Progenitor cell of endocrine pancreas (in vitro differentiated cells): ENCODE results near the gene CBR1. TPM values are rescaled to one million over a fixed set of nuclear protein-coding genes. Genes with fewer than 3 reads are reported as not detected.
A peak's percentile ranks its signal among the peaks of the same experiment; 100 is the strongest.

Experiments
- DNase-seq: peaks from one replicate; pipeline ENCODE4 v3.0.0; 2021; ENCODE audit warnings: low spot score; ENCODE audit not compliant: unreplicated experiment
- H3K27ac Mint-ChIP-seq: 2 replicates; pipeline ENCODE4 v1.8.0; 2021; ENCODE audit warnings: mild to moderate bottlenecking, moderate library complexity, mixed read lengths
- H3K27me3 Mint-ChIP-seq: 2 replicates; pipeline ENCODE4 v1.8.0; 2021; ENCODE audit warnings: mixed read lengths
- H3K36me3 Mint-ChIP-seq: 2 replicates; pipeline ENCODE4 v1.8.0; 2022; ENCODE audit warnings: mixed read lengths; ENCODE audit not compliant: insufficient read depth
- H3K4me1 Mint-ChIP-seq: 2 replicates; pipeline ENCODE4 v1.8.0; 2021; ENCODE audit warnings: low read depth, mixed read lengths
- H3K4me3 Mint-ChIP-seq: 2 replicates; pipeline ENCODE4 v1.8.0; 2021; ENCODE audit warnings: low read depth, mild to moderate bottlenecking, moderate library complexity, mixed read lengths
- H3K9me3 Mint-ChIP-seq: 2 replicates; pipeline ENCODE4 v1.8.0; 2021; ENCODE audit warnings: low read depth, mixed read lengths
- CTCF ChIP-seq: fragments of 200-600 bp; sonication (generic); IDR thresholded peaks from one replicate; pipeline ENCODE4 v1.5.0; 2021; ENCODE audit warnings: antibody characterized with exemption, mild to moderate bottlenecking; ENCODE audit not compliant: unreplicated experiment
- long read RNA-seq: library from polyadenylated mRNA; unstranded; transcript quantifications from one replicate; pipeline ENCODE4 v2.0.0, GENCODE V29; 2020
- total RNA-seq: library from RNA; stranded (reverse); gene quantifications from 2 replicates; pipeline ENCODE4 v1.2.1, GENCODE V29; 2021

CBR1 gene
- total RNA-seq = 13.2 and 13.5 TPM in 2 replicates
- long read RNA-seq, transcript CBR1-201 (3 exons, 1,293 nt) = major isoform, 25 of 25 reads
- long read RNA-seq, partial matches to known transcripts = 0 of 25 reads
- long read RNA-seq, other reads (novel, unspliced or antisense) = 0 of 25 reads

GRCh38 chr21:36069713-36070583 lies at the start of gene CBR1:
CBR1 (plus strand) TSS chr21:36070024; CDS start chr21:36070116, 92 bp downstream.
- Mint-ChIP-seq H3K4me1 (peaks cover 13% of the 10 kb centered on the region), H3K27me3 (no peaks in the 10 kb centered on the region), H3K4me3 (peak within 1 kb of the TSS; percentile 76), H3K36me3 (peaks cover 4% of the 10 kb centered on the region), H3K27ac (peak within 1 kb of the TSS; percentile 73), H3K9me3 (peaks cover 9% of the 10 kb centered on the region)
- peak; percentile 24 for DNase-seq
- TF ChIP-seq CTCF = no peak

- H3K9me3 Mint-ChIP-seq = no peaks in the 10 kb centered on the region
- DNase-seq = no peak
- H3K4me1 Mint-ChIP-seq = no peaks in the 10 kb centered on the region
- H3K4me3 Mint-ChIP-seq = no peak overlapping the region
- no peaks in the 10 kb centered on the region for H3K27me3 Mint-ChIP-seq
- no peak for TF ChIP-seq CTCF
- no peak overlapping the region for H3K27ac Mint-ChIP-seq
- H3K36me3 Mint-ChIP-seq = peaks cover 2% of the 10 kb centered on the region
These were observed 48.5 kb upstream of the CBR1 start for GRCh38 chr21:36021251-36021837.

- H3K4me3 Mint-ChIP-seq = no peak overlapping the region
- no peaks in the 10 kb centered on the region for H3K27me3 Mint-ChIP-seq
- no peak for DNase-seq
- H3K27ac Mint-ChIP-seq = no peak overlapping the region
- H3K36me3 Mint-ChIP-seq = peaks cover 2% of the 10 kb centered on the region
- H3K4me1 Mint-ChIP-seq = peaks cover 2% of the 10 kb centered on the region
- no peaks in the 10 kb centered on the region for H3K9me3 Mint-ChIP-seq
- no peak for TF ChIP-seq CTCF
These were observed 47.3 kb upstream of the CBR1 start for GRCh38 chr21:36022427-36023091.

- Mint-ChIP-seq H3K27ac (no peak overlapping the region), H3K36me3 (peaks cover 2% of the 10 kb centered on the region), H3K4me3 (no peak overlapping the region), H3K9me3 (no peaks in the 10 kb centered on the region), H3K27me3 (no peaks in the 10 kb centered on the region), H3K4me1 (peaks cover 2% of the 10 kb centered on the region)
- no peak for TF ChIP-seq CTCF
- no peak for DNase-seq
These were observed 46.7 kb upstream of the CBR1 start for GRCh38 chr21:36023092-36023480.

- no peak for DNase-seq
- peaks cover 5% of the 10 kb centered on the region for H3K4me1 Mint-ChIP-seq
- no peaks in the 10 kb centered on the region for H3K9me3 Mint-ChIP-seq
- no peak overlapping the region for H3K27ac Mint-ChIP-seq
- TF ChIP-seq CTCF = no peak
- peaks cover 2% of the 10 kb centered on the region for H3K36me3 Mint-ChIP-seq
- H3K4me3 Mint-ChIP-seq = no peak overlapping the region
- no peaks in the 10 kb centered on the region for H3K27me3 Mint-ChIP-seq
These were observed 45.0 kb upstream of the CBR1 start for GRCh38 chr21:36024782-36025181.
